AG04450 (cell line): ENCODE results near the gene TSPAN14. TPM values are rescaled to one million over a fixed set of nuclear protein-coding genes. Genes with fewer than 3 reads are reported as not detected.

Source experiments
- CTCF ChIA-PET: fragments of 300-600, 350-600 bp; formaldehyde crosslinking; extraction: SDS; loops from one replicate; lab custom pipeline; 2022; ENCODE audit warnings: antibody characterized with exemption, inconsistent platforms; lab: Charles Lee
- POLR2A ChIA-PET: fragments of 350-600 bp; formaldehyde crosslinking; extraction: SDS; loops from one replicate; lab custom pipeline; 2021; ENCODE audit warnings: antibody characterized with exemption, inconsistent platforms; lab: Yijun Ruan, JAX
- DNase-seq: peaks from one replicate; pipeline ENCODE4 v3.0.0-alpha.2; 2011; ENCODE audit warnings: low read depth, low spot score
- H3K27ac ChIP-seq: one replicate; pipeline ENCODE4 v1.5.1; 2012; ENCODE audit warnings: low read depth, low read length, control low read depth
- H3K27me3 ChIP-seq: one replicate; pipeline ENCODE4 v1.6.0; 2012; ENCODE audit warnings: low read length; ENCODE audit not compliant: control insufficient read depth, insufficient read depth
- H3K4me3 ChIP-seq: 2 replicates; pipeline ENCODE4 v1.5.1; 2011; ENCODE audit warnings: mild to moderate bottlenecking, low read depth, low read length, control low read depth
- H3K9me3 ChIP-seq: 2 replicates; pipeline ENCODE4 v1.5.1; 2012; ENCODE audit warnings: low read length; ENCODE audit not compliant: control insufficient read depth, insufficient read depth
- CTCF ChIP-seq: IDR thresholded peaks from 2 replicates; pipeline ENCODE4 v1.5.1; 2011; ENCODE audit warnings: low read depth, low read length, control low read depth, inconsistent platforms
- polyA plus RNA-seq: library from polyadenylated mRNA; depleted of rRNA; stranded (reverse); fragments of >200 nt; gene quantifications from 2 replicates; pipeline ENCODE4 v1.2.3, GENCODE V29; 2011

The TSPAN14 gene
- polyA plus RNA-seq, 1 experiment, result 27.3 TPM

- DNase-seq, result peak; percentile 49
- H3K9me3 ChIP-seq, result peaks cover 6% of the 10 kb centered on the region
- H3K27me3 ChIP-seq, result no peaks in the 10 kb centered on the region
- peak overlapping the region; percentile 84 for H3K27ac ChIP-seq
- ChIA-PET CTCF (interaction anchor here (1.1 to 4.1 kb wide), 2 partner anchors 31 to 33 kb away, joined by 4 to 27 read pairs; no protein-coding TSS in a partner anchor), POLR2A (interaction anchor here (0.6 to 1.6 kb wide), 3 partner anchors 14 to 33 kb away, joined by 3 to 6 read pairs (median 4); no protein-coding TSS in a partner anchor)
- no peak for TF ChIP-seq CTCF
- no peak overlapping the region for H3K4me3 ChIP-seq
Observed at GRCh38 chr10:80472234-80473095, 18.4 kb downstream of the TSPAN14 start.

GRCh38 chr10:80473096-80473657 lies 19.1 kb downstream of the TSPAN14 start:
- no peak for DNase-seq
- POLR2A ChIA-PET, result interaction anchor here (0.6 to 1.6 kb wide), 2 partner anchors 14 to 25 kb away, joined by 3 to 6 read pairs; no protein-coding TSS in a partner anchor
- no peaks in the 10 kb centered on the region for H3K27me3 ChIP-seq
- H3K9me3 ChIP-seq, result peaks cover 11% of the 10 kb centered on the region
- peak overlapping the region; percentile 84 for H3K27ac ChIP-seq
- CTCF ChIA-PET, result interaction anchor here (0.9 to 4.1 kb wide), 3 partner anchors 9 to 32 kb away, joined by 3 to 27 read pairs (median 4); no protein-coding TSS in a partner anchor
- no peak overlapping the region for H3K4me3 ChIP-seq
- TF ChIP-seq CTCF, result no peak

GRCh38 chr10:80473692-80474596 lies 19.8 kb downstream of the TSPAN14 start:
- no peak overlapping the region for H3K4me3 ChIP-seq
- H3K9me3 ChIP-seq, result peaks cover 16% of the 10 kb centered on the region
- TF ChIP-seq CTCF, result no peak
- peak overlapping the region; percentile 84 for H3K27ac ChIP-seq
- POLR2A ChIA-PET, result interaction anchor here (1.6 kb wide), 1 partner anchor 24 kb away, joined by 3 read pairs; no protein-coding TSS in a partner anchor
- CTCF ChIA-PET, result interaction anchor here (0.9 to 4.1 kb wide), 4 partner anchors 10 to 32 kb away, joined by 3 to 27 read pairs (median 6); no protein-coding TSS in a partner anchor
- DNase-seq, result no peak
- no peaks in the 10 kb centered on the region for H3K27me3 ChIP-seq

GRCh38 chr10:80474597-80474910 lies 20.4 kb downstream of the TSPAN14 start:
- ChIA-PET CTCF (interaction anchor here (1.1 to 1.6 kb wide), 2 partner anchors 21 to 31 kb away, joined by 3 to 8 read pairs; no protein-coding TSS in a partner anchor), POLR2A (no interaction called here)
- H3K4me3 ChIP-seq, result no peak overlapping the region
- TF ChIP-seq CTCF, result no peak
- peaks cover 16% of the 10 kb centered on the region for H3K9me3 ChIP-seq
- no peak for DNase-seq
- H3K27ac ChIP-seq, result peak overlapping the region; percentile 69
- no peaks in the 10 kb centered on the region for H3K27me3 ChIP-seq
